GM08714 (cell line): ENCODE results near the gene CFAP61.

ENCODE experiments used
- H3K4me3 ChIP-seq: fragments of 200-500 bp; sonication (Bioruptor generic); 2 replicates; pipeline ENCODE4 v1.5.1; 2014; ENCODE audit warnings: mild to moderate bottlenecking, low read length, inconsistent platforms
- ZNF274 ChIP-seq: IDR thresholded peaks from 2 replicates; pipeline ENCODE4 v1.6.1; 2012; ENCODE audit warnings: mild to moderate bottlenecking, low read depth, low read length

The CFAP61 gene

GRCh38 chr20:20070871-20071726 lies 18.8 kb downstream of the CFAP61 start:
- no peak overlapping the region for H3K4me3 ChIP-seq

GRCh38 chr20:20073801-20074371 lies 21.6 kb downstream of the CFAP61 start:
- TF ChIP-seq ZNF274 = no peak
- H3K4me3 ChIP-seq = no peak overlapping the region

More at GRCh38 chr20:20070871-20071726, 18.8 kb downstream of the CFAP61 start:
- TF ChIP-seq ZNF274 = no peak

- TF ChIP-seq ZNF274 = no peak
- H3K4me3 ChIP-seq = no peak overlapping the region
Observed at GRCh38 chr20:20075032-20075431, 22.7 kb downstream of the CFAP61 start.

GRCh38 chr20:20076297-20077065 lies 24.1 kb downstream of the CFAP61 start:
- no peak for TF ChIP-seq ZNF274
- no peak overlapping the region for H3K4me3 ChIP-seq

- no peak overlapping the region for H3K4me3 ChIP-seq
- TF ChIP-seq ZNF274 = no peak
Observed at GRCh38 chr20:20078041-20078440, 25.7 kb downstream of the CFAP61 start.

GRCh38 chr20:20079102-20079784 lies 26.9 kb downstream of the CFAP61 start:
- H3K4me3 ChIP-seq = no peak overlapping the region
- no peak for TF ChIP-seq ZNF274

- H3K4me3 ChIP-seq = no peak overlapping the region
- TF ChIP-seq ZNF274 = no peak
Observed at GRCh38 chr20:20083807-20084206, 31.5 kb downstream of the CFAP61 start.

GRCh38 chr20:20084296-20084752 lies 32.0 kb downstream of the CFAP61 start:
- no peak for TF ChIP-seq ZNF274
- no peak overlapping the region for H3K4me3 ChIP-seq

GRCh38 chr20:20085071-20085470 lies 32.7 kb downstream of the CFAP61 start:
- no peak overlapping the region for H3K4me3 ChIP-seq
- TF ChIP-seq ZNF274 = no peak

- H3K4me3 ChIP-seq = no peak overlapping the region
- TF ChIP-seq ZNF274 = no peak
Observed at GRCh38 chr20:20085812-20086211, 33.5 kb downstream of the CFAP61 start.

GRCh38 chr20:20089018-20089417 lies 36.7 kb downstream of the CFAP61 start:
- H3K4me3 ChIP-seq = no peak overlapping the region
- TF ChIP-seq ZNF274 = no peak

- no peak overlapping the region for H3K4me3 ChIP-seq
- TF ChIP-seq ZNF274 = no peak
Observed at GRCh38 chr20:20089939-20090338, 37.6 kb downstream of the CFAP61 start.

GRCh38 chr20:20092827-20093226 lies 40.5 kb downstream of the CFAP61 start:
- no peak for TF ChIP-seq ZNF274
- no peak overlapping the region for H3K4me3 ChIP-seq

GRCh38 chr20:20094410-20094809 lies 42.1 kb downstream of the CFAP61 start:
- no peak for TF ChIP-seq ZNF274
- H3K4me3 ChIP-seq = no peak overlapping the region
